CMK (cell line): Measurements from ENCODE around the gene ZNF407.

ENCODE experiments used
- DNase-seq: peaks from one replicate; pipeline ENCODE4 v3.0.0-alpha.2; 2010; ENCODE audit warnings: low read depth

ZNF407 gene

GRCh38 chr18:75104483-75104882 is 506.8 kb downstream of the ZNF407 start:
- no peak for DNase-seq

- DNase-seq: no peak
Observed at GRCh38 chr18:75105551-75106254, 508.0 kb downstream of the ZNF407 start.

GRCh38 chr18:75106746-75107145 is 509.1 kb downstream of the ZNF407 start:
- DNase-seq: no peak

GRCh38 chr18:75107196-75107930 is 509.7 kb downstream of the ZNF407 start:
- DNase-seq: no peak

- DNase-seq: no peak
Observed at GRCh38 chr18:75107931-75108276, 510.2 kb downstream of the ZNF407 start.

- DNase-seq: no peak
Observed at GRCh38 chr18:75108579-75109318, 511.1 kb downstream of the ZNF407 start.

- no peak for DNase-seq
Observed at GRCh38 chr18:75109319-75109691, 511.6 kb downstream of the ZNF407 start.

GRCh38 chr18:75109819-75110218 is 512.1 kb downstream of the ZNF407 start:
- DNase-seq: no peak

GRCh38 chr18:75110311-75110710 is 512.6 kb downstream of the ZNF407 start:
- no peak for DNase-seq

- DNase-seq: no peak
Observed at GRCh38 chr18:75110846-75111415, 513.3 kb downstream of the ZNF407 start.

- DNase-seq: no peak
Observed at GRCh38 chr18:75111760-75112159, 514.1 kb downstream of the ZNF407 start.

GRCh38 chr18:75112186-75113096 is 514.8 kb downstream of the ZNF407 start:
- DNase-seq: no peak

GRCh38 chr18:75113455-75113854 is 515.8 kb downstream of the ZNF407 start:
- DNase-seq: no peak

- no peak for DNase-seq
Observed at GRCh38 chr18:75114231-75114764, 516.6 kb downstream of the ZNF407 start.
